ENCODE results near the gene CRADD.
"Not testable (repeated sequence)": the region's sequence is repeated elsewhere in the genome, so short reads cannot be mapped to it uniquely, and the experiment has no call there.

CRADD gene

DNA sequence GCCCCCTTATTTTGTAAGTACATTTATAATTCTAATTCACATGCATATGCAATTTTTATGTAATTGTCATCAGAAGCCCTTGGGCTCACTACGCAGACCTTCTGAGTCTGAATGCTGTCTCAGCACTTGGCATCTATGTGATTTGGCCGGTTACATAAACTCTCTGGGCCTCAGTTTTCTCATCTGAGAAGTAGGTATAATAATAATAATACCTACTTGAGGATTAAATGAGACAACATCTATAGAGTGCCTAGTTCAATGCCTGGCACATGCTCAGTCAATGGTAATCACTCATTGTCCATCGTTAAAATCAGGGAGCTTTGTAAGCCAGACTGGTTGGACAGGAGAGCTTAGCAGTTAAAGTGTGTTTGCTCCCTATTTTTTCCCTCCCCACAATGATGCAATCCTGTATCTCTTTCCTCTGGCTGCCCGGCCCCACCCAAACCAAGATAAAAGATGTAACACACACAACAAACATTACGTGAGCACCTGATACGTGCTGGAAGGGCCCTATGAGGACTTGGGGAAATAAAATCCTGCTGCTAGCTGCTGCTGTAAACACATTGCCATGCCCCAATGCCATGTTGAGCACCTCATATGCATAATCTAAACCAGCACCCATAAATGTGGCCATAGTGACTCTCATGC, 235.0 kb downstream of the CRADD start:
- no peak for DNase-seq

DNA sequence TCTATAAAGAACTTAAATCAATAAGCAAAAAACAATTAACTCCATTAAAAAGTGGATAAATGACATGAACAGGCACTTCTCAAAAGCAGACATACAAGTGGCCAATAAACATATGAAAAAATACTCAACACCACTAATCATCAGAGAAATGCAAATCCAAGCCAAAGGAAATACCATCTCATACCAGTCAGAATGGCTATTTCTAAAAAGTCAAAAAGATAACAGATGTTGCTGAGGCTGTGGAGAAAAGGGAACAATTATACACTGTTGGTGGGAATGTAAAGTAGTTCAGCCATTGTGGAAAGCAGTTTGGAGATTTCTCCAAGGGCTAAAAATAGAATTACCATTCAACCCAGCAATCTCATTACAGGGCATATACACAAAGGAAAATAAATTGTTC, 236.7 kb downstream of the CRADD start:
- DNase-seq = no peak

DNA sequence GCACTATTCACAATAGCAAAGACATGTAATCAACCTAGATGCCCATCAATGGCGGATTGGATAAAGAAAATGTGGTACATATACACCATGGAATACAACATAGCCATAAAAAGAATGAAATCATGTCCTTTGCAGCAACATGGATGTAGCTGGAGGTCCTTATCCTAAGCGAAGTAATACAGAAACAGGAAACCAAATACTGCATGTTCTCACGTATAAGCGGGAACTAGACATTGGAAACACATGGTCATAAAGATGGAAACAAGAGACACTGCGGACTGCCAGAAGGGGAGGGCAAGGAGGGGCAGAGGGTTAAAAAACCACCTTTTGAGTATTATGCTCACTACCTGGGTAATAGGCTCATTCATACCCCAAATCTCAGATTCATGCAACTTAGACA, 237.1 kb downstream of the CRADD start:
- no peak for DNase-seq

DNA sequence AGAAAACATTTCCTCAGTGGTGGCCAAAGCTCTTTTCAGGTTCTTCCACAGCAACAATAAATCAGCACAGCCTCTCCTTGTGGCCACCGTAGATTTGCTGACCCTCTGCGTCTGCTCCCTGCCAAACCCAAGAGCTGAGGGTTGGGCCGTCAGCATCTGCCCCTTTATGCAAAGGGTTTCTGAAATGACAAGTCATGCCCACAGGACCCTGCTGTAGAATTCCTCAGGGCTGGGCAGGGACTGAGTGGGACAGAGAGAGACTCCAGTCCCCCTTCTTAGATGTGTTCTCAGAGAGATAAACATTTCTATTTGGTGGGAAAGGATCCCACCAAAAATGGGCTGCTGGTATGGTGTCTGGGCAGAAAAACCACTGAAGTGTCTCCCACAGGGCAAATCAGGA, 238.2 kb downstream of the CRADD start:
- DNase-seq = no peak

DNA sequence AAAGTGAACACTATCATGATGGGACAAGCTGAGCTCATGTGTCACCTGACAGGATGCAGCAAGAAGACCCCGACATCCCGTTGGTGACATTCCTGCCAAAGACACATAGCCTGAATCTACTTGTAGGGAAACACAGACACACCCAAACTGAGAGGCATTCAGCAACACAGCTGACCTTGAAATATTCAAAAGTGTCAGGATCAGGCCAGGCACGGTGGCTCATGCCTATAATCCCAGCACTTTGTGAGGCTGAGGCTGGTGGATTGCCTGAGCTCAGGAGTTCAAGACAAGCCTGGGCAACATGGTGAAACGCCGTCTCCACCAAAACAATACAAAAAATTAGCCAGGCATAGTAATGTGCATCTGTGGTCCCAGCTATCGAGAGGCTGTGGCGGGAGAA, 239.2 kb downstream of the CRADD start:
- DNase-seq = no peak

DNA sequence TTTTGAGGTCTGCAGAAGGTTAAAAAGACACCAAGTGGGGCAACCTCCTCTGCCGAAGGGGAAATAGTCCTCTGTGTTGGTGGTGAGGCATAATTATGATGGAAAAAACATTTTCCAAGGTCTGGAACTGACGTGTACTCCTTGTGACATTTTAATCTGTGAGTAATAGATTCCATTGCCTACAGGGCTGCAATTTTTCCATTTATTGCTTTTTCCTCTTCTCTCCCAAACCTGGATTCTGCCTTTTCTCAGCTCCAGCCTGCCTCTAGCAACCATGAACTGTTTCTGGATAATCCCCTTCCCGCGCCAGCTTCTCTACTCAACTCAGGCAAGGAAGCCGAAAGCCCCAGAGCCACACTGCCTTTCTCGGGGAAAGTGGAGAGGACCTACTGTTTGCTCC, 241.1 kb downstream of the CRADD start:
- DNase-seq = no peak

DNA sequence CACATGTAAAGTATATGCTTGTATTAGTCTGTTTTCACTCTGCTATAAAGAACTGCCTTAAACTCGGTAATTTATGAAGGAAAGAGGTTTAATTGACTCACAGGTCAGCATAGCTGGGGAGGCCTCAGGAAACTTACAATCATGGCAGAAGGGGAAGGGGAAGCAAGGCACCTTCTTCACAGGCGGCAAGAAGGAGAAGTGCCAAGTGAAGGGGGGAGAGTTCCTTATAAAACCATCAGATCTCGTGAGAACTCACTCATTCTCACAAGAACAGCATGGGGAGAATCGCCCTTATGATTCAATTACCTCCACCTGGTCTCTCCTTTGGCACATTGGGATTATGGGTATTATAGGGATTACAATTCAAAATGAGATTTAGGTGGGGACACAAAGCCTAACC, 241.7 kb downstream of the CRADD start:
- no peak for DNase-seq

DNA sequence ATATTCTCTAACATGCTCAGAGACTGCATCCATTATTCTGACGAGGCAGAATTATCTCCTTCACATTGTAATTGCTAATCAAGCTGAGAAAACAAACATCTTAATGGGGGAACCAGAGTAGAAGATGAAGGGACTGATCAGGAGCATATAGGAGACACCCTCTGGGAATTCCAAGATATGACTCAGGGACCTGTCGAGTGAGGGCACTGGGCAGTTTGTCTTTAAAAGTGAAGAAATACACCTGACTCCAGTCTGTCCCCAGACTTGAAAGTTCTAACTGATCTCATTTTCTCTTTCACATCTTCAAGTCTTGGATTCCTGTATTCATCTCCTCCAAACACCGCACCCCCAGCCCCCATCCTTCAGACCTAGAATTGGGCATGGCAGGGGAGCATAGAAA, 244.3 kb downstream of the CRADD start:
- no peak for DNase-seq

DNA sequence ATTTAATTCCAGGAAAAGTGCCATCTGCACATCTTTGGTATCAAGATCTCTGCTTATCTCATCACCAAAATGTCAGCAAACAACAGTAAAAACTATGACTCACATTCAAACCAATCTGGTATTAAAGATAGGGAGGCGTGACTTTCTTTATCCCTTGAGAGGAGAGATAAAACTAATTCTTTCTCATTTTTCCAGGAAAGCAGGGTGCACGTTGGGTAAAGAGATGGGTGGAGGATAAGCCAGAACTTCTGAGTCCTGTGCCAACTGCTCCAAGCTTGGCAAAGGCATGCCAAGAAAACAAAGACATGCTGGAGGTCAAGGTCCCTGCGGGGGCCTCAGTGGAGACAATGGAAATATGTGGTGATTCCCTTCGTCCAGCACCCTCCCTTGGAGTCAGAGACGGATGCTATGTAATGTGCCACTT, 245.4 kb downstream of the CRADD start:
- DNase-seq = no peak

DNA sequence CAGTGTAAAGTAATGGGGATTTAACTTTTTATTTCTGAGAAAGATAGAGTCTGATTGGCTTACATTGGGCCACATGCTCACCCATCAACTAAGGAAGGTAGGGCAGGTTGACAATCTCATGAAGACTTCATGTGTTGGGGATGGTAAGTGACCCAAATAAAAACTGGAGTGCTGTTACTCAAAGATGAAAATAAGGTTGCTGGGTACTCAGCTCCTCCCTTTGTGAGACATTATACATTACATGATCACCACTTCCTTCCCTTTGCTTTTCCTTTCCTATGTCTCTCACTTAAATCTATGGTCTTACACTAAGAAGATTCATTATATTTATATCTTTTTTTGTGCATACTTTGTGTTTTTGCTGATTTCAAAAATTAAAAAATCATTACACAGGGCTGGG, 247.2 kb downstream of the CRADD start:
- no peak for DNase-seq

DNA sequence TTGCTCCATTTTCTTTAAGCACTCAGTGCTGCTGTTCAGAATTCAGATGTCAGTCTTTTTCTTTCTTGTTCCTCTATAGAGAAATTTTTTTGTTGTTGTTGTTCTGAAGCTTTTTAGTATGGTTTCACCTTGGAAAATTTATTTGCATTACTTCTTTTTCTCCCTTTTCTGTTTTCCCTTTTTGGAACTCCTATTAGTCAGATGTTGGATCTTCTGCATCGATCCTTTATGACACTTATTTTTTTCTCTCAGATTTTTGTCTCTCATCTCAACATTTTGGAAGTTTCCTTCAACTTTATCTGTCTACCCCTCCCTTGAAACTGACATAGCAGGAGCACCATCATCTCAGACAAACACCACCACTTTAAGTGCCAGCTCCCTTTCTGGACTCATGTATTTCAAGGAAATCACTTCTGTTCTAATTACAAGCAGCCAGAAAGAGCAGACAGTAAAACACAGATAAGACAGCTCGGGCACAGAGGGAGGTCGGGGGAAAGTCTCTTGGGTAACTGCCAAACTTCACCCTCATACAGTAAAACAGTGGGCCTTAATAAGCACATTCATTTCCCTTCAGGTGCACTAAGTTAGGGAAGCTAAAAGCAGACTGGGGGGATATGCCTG, 248.5 kb downstream of the CRADD start:
- no peak for DNase-seq

DNA sequence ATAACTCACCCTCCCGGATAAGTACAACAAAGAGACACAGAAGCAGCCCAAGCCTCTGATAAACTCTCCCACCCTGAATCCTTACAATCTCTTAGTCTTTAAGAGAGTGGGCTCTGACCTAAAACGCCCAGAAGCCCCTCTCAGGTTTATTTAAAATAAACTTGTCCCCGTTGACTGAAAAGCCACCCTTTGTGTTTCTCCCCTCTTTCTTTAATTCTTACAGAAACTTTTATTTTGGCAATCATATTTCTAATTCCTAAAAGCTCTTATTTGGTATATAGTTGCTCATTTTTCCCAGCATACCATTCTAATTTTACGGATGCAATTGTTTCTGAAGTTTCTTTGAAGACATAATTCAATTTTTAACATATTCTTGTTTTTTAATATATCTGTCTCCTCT, 249.1 kb downstream of the CRADD start:
- DNase-seq = no peak

DNA sequence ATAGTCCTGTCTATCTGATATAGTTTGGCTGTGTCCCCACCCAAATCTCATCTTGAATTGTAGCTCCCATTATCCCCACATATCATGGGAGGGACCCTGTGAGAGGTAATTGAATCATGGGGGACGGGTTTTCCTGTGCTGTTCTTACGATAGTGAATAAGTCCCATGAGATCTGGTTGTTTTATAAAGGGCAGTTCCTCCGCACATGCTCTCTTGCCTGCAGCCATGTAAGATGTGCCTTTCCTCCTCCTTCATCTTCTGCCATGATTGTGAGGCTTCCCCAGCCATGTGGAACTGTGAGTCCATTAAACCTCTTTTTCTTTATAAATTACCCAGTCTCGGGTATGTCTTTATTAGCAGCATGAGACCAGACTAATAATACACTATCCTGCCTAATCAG, 251.9 kb downstream of the CRADD start:
- not testable (repeated sequence) for DNase-seq

DNA sequence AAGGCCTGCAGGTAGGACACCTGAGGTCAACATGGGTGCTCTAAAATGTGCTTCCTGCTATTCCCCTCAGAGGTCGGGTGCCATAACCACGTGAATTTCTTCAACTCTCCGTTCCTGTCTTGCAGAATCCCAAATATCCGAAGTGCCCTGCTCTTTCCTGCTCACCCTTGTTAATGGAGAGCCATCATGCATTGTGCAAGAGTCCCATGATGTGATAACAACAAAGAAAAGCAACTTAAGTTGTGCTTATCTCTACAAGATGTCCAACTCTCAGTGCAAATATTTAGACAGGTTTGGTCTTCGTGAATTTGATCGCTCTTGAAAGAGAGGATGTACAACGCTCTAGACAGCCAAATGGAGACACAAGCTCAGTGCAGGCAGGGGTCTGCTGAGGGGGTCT, 260.6 kb downstream of the CRADD start:
- DNase-seq = no peak

DNA sequence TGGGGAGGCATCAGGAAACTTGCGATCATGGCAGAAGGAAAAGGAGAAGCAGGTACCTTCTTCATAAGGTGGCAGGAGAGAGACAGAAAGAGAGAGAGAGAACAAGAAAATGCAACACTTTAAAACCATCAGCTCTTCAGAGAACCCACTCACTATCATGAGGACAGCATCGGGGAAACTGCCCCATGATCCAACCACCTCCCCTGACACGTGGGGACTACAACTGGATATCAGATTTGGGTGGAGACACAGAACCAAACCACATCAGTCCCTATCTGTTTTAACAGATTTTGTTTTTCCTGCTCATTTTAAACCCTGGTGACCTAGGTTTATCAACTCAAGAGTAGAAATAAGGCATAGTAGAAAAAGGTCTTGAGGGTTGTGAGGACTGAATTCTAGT, 261.1 kb downstream of the CRADD start:
- DNase-seq = no peak

DNA sequence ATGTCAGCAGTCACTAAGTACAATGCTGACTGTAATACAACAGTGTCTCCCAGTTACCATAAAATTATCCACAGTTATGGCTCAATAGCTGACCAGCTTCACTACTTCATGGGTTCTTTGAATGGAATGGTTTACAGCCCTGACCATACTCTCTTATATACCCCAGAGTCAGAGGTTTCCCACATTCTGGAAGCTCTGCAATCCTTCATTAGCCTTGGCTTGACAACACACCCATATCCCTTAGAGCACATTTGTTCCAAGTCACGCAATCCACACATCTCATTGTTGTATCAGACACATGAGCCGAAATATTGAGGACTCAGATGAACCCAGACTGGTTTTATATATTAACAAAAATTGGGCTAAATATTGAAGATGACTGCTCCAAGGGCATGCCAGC, 261.8 kb downstream of the CRADD start:
- no peak for DNase-seq

DNA sequence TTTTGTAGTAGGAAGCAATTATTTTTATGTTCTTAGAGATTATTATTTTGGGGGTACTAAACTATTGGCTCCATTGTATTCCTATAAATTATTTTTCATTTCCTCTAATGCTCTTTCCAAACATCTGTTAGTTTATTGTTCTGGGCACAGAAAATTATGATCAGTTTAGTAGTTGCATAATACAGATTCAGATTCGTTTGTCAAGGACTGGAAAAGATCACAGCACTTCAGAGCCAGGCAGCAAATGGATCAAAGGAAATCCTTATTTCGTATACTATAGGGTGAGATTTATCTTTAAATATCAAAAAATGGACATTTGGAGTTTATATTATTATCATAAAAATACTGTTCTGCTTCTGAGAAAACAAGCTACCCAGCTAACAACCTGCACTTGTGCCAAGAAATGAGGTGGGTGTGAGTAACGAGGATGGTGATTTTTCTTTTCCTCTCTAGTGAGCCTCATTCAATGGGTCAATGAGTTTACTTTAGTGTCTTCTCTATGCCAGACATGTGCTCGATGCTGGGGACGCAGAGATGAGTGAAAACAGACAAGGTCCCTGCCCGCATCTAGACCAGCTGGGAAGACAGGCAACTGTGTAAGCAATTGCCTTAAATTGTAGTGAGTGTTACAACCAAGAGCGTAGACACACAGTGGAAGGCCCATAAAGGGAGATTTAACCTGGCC, 262.6 kb downstream of the CRADD start:
- DNase-seq = no peak

DNA sequence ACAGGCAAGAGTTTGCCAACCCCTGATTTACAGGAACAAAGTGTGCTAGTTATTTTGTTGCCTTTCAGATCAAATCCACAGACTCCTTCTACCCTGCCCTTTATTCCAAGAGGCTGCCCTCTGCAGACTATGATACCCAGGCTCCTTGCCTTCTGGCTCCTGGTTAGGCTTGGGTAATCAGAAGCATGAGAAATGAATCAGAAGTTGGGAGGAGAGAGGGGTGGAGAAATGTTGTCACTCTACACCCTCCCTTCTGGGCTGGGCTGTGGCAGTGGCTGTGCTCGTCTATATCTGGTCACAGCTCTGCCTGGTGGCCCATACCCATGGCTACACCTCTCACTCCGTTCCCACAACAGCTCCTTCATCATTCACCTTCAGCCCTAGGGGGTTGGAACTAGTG, 266.6 kb downstream of the CRADD start:
- DNase-seq = no peak

DNA sequence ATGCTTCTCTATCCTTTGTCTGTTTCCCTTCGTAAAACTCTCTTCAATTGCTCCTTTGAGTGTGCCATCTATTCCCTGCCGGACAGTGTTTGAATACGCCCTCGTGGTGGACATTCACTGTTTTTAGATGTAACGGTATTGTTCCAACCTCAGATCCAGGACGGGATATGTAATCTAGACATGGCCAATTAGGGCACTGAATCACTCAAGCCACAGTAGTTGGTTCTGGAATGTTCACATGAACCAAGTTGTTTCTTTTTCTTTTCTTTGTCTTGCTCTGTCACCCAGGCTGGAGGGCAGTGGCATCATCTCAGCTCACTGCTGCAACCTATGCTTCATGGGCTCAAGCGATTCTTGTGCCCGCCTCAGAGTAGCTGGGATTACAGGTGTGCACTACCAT, 267.0 kb downstream of the CRADD start:
- no peak for DNase-seq
